Vagina (tissue), 2 donors: ENCODE measurements around the gene CA4. TPM values are rescaled to one million over a fixed set of nuclear protein-coding genes. Genes with fewer than 3 reads are reported as not detected.
"Not testable (repeated sequence)": the region's sequence is repeated elsewhere in the genome, so short reads cannot be mapped to it uniquely, and the experiment has no call there.

Experiments used
- DNase-seq, 2 donors: peaks; one replicate each; pipeline ENCODE4 v3.0.0-alpha.2; 2017; ENCODE audit errors: extremely low spot score in 2 of 2
- H3K27ac ChIP-seq: fragments of 200-600 bp; sonication (generic); one replicate; pipeline ENCODE4 v1.5.1; 2019
- H3K27me3 ChIP-seq: fragments of 200-600 bp; sonication (generic); one replicate; pipeline ENCODE4 v1.5.1; 2019
- H3K36me3 ChIP-seq, 2 donors: fragments of 200-600 bp; sonication (generic); one replicate each; pipeline ENCODE4 v1.5.1; 2017 to 2019
- H3K4me1 ChIP-seq: fragments of 200-600 bp; sonication (generic); one replicate; pipeline ENCODE4 v1.5.1; 2019
- H3K4me3 ChIP-seq, 2 donors: fragments of 200-600 bp; sonication (generic); 1 replicate in 1 of 2; 2 replicates in 1 of 2; pipeline ENCODE4 v1.5.1; 2016 to 2019
- H3K9me3 ChIP-seq: fragments of 200-600 bp; sonication (generic); one replicate; pipeline ENCODE4 v1.5.1; 2019
- POLR2A ChIP-seq, 2 donors: fragments of 450-650 bp; IDR thresholded peaks; one replicate each; pipeline ENCODE4 v1.6.1; 2017; ENCODE audit warnings: antibody characterized with exemption in 2 of 2, mild to moderate bottlenecking in 2 of 2, moderate library complexity in 2 of 2
- POLR2AphosphoS5 ChIP-seq, 2 donors: sonication (generic); formaldehyde crosslinking; IDR thresholded peaks; one replicate each; pipeline ENCODE4 v1.9.0; 2017; ENCODE audit warnings: antibody characterized with exemption in 2 of 2, mild to moderate bottlenecking in 2 of 2, low read depth in 1 of 2; ENCODE audit not compliant: insufficient read depth in 1 of 2
- intact Hi-C: fragments of 100-400 bp; cut with DNase I; formaldehyde crosslinking; loops from one replicate; pipeline ENCODE4 v1.15.1; 2023
- total RNA-seq: library from RNA; depleted of rRNA; stranded (reverse); fragments of >200 nt; gene quantifications from one replicate; pipeline ENCODE4 v1.2.3, GENCODE V29; 2016
- TF ChIP-seq, protein P1 (sequence below), 3 experiments: fragments of 450-650 bp in 2 of 3; fragments of 200-600 bp in 1 of 3; sonication (generic) in 1 of 3; IDR thresholded peaks; one replicate each; pipeline ENCODE4 v1.5.1; 2017 to 2019; ENCODE audit warnings: antibody characterized with exemption in 3 of 3, mild to moderate bottlenecking in 2 of 3, moderate library complexity in 2 of 3

CA4 gene
- total RNA-seq, 1 donor from 2014 or later = not detected

- no peak for DNase-seq
- no peaks in the 10 kb centered on the region for H3K4me1 ChIP-seq
- H3K27me3 ChIP-seq = no peaks in the 10 kb centered on the region
- no peak overlapping the region for H3K4me3 ChIP-seq
- no peaks in the 10 kb centered on the region for H3K36me3 ChIP-seq
- H3K27ac ChIP-seq = no peak overlapping the region
- TF ChIP-seq POLR2AphosphoS5 (IDR thresholded peaks at IDR 0.05; ENCODE audit: insufficient read depth in 1 of 2, low read depth in 1 of 2) = no peak
- TF ChIP-seq POLR2A (IDR thresholded peaks at IDR 0.05) = no peak
- TF ChIP-seq, protein P1, sequence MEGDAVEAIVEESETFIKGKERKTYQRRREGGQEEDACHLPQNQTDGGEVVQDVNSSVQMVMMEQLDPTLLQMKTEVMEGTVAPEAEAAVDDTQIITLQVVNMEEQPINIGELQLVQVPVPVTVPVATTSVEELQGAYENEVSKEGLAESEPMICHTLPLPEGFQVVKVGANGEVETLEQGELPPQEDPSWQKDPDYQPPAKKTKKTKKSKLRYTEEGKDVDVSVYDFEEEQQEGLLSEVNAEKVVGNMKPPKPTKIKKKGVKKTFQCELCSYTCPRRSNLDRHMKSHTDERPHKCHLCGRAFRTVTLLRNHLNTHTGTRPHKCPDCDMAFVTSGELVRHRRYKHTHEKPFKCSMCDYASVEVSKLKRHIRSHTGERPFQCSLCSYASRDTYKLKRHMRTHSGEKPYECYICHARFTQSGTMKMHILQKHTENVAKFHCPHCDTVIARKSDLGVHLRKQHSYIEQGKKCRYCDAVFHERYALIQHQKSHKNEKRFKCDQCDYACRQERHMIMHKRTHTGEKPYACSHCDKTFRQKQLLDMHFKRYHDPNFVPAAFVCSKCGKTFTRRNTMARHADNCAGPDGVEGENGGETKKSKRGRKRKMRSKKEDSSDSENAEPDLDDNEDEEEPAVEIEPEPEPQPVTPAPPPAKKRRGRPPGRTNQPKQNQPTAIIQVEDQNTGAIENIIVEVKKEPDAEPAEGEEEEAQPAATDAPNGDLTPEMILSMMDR (IDR thresholded peaks at IDR 0.05) = no peak
- intact Hi-C loops = no loop called here
- H3K9me3 ChIP-seq = no peaks in the 10 kb centered on the region
These were observed 39.2 kb upstream of the CA4 start for GRCh38 chr17:60110586-60110985.

DNA sequence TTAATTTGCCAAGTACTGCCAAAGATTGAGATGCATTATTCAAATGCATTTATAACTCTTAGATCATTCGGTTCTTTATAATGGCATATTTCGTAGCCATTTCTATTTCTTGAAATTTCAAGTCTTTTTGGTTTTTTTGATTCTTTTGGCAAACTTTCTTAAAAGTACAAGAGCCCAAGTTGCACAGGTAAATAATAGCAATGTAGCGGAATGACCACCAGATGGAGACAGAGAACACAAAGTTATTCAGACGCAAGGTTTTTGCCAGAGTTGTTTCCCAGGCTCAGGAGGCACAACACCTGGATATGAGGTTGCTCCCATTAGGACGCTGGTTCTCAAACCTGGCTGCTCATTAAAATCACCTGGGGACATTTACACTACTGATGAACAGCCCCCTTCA, 38.1 kb upstream of the CA4 start:
- H3K4me3 ChIP-seq, intact Hi-C loops, H3K27me3 ChIP-seq, H3K9me3 ChIP-seq, H3K27ac ChIP-seq, H3K36me3 ChIP-seq, H3K4me1 ChIP-seq, DNase-seq: not testable (repeated sequence)

- not testable (repeated sequence) for H3K36me3 ChIP-seq, H3K9me3 ChIP-seq
These were observed 34.4 kb upstream of the CA4 start for GRCh38 chr17:60115364-60115763.

DNA sequence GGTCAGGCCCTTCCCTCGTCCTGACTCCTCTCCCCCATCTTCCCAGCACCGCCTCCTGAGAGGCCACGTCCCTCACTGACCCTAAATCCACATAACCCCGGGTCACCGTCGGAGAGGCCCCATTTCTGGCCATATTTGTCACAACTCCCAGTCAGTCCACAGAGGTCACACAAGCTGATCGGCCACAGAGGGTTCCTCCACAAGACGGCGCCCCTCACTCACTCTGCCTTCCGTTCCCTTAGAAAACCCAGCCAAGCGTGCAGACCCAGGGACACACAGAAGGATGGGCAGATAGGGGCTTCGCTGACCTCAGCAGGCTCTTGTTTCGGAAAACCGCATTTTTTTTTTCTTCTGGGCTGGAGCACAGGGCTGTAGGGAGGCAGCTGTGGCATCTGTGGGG, 33.6 kb upstream of the CA4 start:
- H3K27ac ChIP-seq, H3K27me3 ChIP-seq, H3K4me3 ChIP-seq, intact Hi-C loops, H3K4me1 ChIP-seq, DNase-seq, H3K9me3 ChIP-seq, H3K36me3 ChIP-seq: not testable (repeated sequence)

More at GRCh38 chr17:60115364-60115763, 34.4 kb upstream of the CA4 start:
- DNase-seq, H3K27ac ChIP-seq, intact Hi-C loops, H3K4me1 ChIP-seq, H3K4me3 ChIP-seq, H3K27me3 ChIP-seq: not testable (repeated sequence)

GRCh38 chr17:60119162-60119561, 30.6 kb upstream of the CA4 start:
- H3K9me3 ChIP-seq, H3K4me3 ChIP-seq, H3K36me3 ChIP-seq, H3K27ac ChIP-seq, H3K27me3 ChIP-seq, intact Hi-C loops, DNase-seq, H3K4me1 ChIP-seq: not testable (repeated sequence)

GRCh38 chr17:60119807-60120748, 29.7 kb upstream of the CA4 start:
- H3K36me3 ChIP-seq, DNase-seq, H3K4me1 ChIP-seq, H3K9me3 ChIP-seq, intact Hi-C loops, H3K27me3 ChIP-seq, H3K27ac ChIP-seq: not testable (repeated sequence)
- H3K4me3 ChIP-seq = peak overlapping the region in 1 of 2 donors; percentile 36

GRCh38 chr17:60127068-60128064, 22.4 kb upstream of the CA4 start:
- Histone ChIP-seq H3K36me3 (no peaks in the 10 kb centered on the region), H3K27ac (no peak overlapping the region), H3K4me3 (no peak overlapping the region), H3K9me3 (no peaks in the 10 kb centered on the region), H3K4me1 (no peaks in the 10 kb centered on the region), H3K27me3 (no peaks in the 10 kb centered on the region)
- peak in 1 of 2 donors; percentile 87 for DNase-seq
- intact Hi-C loops = no loop called here
- no peak for TF ChIP-seq POLR2A (IDR thresholded peaks at IDR 0.05)
- TF ChIP-seq, protein P1 (IDR thresholded peaks at IDR 0.05) = no peak
- TF ChIP-seq POLR2AphosphoS5 (IDR thresholded peaks at IDR 0.05; ENCODE audit: insufficient read depth in 1 of 2, low read depth in 1 of 2) = no peak
